Activated T-helper 1 cell treated with anti-CD3 and anti-CD28 coated beads, Interleukin-2, amount 50 U/mL, for 16 hours (primary cell): ENCODE data around the gene ZNRD2.

Experiments used
- DNase-seq, 2 donors: peaks; one replicate each; pipeline ENCODE4 v3.0.0-alpha.2; 2020; ENCODE audit warnings: low read depth in 1 of 2, low spot score in 1 of 2

The ZNRD2 gene

GRCh38 chr11:65572356-65573051, 2.2 kb downstream of the ZNRD2 start, which contains the start of gene FAM89B:
Gene FAM89B, plus strand, starts transcription at chr11:65572538. Its CDS starts 132 bp downstream, at chr11:65572670.
- DNase-seq = peak; percentile 77 to 81

- no peak for DNase-seq
Observed at GRCh38 chr11:65573391-65574079, 3.3 kb downstream of the ZNRD2 start.

- DNase-seq = peak; percentile 48 to 80
Observed at GRCh38 chr11:65574109-65574810, 4.0 kb downstream of the ZNRD2 start.

DNA sequence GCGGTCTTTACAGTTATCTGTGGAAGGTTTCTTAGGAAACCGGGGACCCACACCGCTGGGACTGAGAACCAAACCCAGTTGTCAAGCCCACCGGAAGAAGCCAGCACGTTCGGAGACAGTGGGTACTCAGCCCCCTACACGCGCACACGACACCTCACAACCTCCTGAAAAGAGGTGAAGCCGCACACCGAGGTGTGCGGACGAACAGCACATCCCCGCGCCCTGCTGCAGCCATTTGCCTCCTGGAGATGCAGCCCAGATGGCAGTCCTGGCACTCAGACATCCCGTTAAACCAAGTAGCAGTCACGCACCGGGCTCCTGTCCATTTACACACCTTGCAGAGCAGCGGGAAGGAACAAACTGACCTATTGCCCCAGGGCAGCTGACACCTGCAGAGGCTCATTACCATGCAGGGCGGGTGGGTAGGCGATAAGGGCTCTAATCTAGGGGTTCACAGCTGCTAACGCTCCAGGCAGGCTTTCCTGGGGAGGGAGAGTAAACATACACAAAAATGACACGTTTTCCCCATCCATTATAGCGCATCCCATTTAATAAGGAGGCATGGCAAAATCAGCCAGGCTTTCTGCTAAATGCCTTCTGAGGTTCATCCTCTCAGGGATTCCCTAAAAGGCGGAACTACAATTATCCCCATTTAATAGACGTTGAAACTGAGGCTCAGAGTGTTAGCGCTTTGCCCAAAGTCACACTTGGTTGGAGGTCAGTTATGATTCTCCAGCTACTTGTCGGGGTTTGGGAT, 4.7 kb downstream of the ZNRD2 start:
- DNase-seq = no peak

DNA sequence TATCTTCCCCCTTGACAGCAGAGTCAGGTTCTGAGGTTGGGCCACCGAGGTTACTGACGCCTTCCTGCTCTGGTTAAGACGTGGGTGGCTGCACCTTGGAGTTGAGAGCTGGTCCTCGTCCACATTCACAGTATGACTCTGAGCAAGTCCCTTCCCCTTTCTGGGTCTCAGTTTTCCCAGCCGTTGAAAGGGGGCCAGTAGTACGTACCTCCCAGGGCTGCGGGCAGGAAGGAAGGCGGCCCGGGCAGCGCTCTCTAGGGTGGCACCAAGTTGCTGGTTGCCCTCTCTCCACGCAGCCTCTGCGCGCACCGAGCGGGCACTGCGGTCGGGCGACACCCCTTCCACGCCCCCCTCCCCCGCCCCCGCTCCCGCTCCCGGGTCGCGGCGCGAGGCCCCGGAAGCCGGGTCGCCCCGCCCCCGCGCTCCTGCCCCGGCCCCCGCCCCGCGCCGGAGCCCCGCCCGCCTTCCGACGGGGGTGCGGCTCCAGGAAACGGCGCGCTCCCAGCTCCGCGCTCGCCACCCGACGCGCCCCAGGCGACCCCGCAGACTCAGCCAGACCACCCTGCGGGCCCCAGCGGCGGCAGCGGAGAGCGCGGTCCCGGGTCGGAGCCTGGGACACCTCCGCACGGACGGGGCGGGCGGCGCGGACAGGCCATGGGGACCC, 5.4 kb downstream of the ZNRD2 start, which contains the start of gene EHBP1L1:
Gene EHBP1L1 (plus strand): TSS at position 486 of the 664 bp plus-strand sequence. CDS start 250 bp downstream, outside the sequence.
- DNase-seq = peak; percentile 56 to 68

- no peak for DNase-seq
Observed at GRCh38 chr11:65576232-65576866, 6.1 kb downstream of the ZNRD2 start.

DNA sequence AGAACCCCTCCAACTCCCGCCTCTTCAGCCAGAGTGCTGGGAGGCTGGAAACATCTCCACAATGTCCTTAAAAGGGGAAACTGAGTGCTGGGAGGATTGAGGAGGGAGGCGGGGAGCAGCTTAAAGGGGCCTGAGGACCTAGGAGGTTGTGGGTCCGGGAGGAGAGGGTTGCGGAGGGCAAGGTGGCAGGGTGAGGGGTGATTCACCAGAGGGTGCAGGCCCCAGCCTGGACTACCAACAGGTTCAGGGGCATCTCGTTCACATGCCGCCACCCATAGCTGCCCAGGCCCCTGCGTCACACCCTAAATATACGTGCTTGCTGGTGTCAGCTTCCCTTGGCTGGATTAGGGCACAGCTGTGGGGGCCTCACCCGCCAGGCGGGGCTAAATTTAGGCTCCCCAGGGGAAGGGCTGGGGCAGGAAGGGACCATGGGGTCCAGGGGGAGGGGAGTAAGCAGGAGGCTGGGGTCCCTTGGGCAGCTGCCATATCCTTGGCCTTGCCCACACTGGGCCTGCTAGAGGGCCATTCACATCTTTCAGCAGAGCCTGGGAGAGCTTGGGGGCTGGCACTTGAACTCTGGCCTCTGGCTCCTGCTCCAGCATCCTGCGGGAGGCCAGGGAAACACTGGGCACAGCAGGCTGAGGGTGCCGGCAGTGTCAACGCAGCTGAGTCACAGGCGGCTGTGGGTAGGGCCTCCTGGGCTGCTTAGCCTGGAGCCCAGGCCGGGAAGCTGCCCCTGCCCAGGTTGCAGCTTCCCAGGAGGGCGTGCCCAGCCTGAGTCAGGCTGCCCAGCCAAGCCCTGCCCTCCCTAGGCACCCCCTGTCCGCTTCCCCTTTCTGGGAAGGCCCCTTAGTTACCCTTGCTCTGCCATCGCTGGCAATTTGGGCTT, 6.8 kb downstream of the ZNRD2 start:
- no peak for DNase-seq

GRCh38 chr11:65577756-65578109, 7.5 kb downstream of the ZNRD2 start:
- no peak for DNase-seq

DNA sequence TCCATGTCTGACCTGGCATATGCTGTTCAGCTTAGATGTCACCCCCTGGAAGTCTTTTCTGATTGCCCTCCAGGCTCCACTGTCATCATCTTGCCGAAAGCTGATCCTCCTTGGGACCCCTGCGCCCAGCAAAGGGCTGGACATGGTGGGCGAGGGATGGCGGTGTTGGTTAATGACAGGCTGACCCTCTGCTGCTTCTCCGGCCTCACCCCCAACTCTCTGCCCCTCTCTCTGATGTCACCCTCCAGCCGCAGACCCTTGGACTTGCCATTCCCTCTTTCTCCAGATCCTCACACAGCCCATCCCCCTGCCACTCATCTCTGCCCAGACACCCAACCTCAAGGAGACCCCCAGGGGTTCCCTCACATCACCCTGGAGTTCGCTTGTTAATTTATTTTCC, 7.9 kb downstream of the ZNRD2 start:
- DNase-seq = no peak

DNA sequence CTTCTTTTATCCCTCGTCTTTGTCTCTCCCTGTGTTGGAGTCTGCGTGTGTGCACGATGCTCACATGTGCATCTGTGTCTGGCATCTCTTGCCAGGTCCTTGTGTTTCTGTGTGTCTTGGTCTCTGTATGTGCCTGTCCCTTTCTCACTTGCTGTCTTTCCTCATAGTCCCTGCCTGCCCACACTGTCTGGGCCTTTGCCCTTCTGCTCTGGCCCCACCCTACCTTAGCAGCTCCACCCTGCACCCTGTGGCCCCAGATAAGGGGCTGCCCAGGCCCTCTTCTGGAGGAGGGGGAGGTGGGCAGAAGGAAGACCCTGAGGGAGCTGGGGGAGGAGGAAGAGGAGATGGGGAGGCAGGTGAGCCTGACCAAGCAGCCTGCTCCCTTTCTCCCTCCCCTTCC, 8.4 kb downstream of the ZNRD2 start:
- no peak for DNase-seq

GRCh38 chr11:65579291-65579690, 9.0 kb downstream of the ZNRD2 start:
- no peak for DNase-seq

DNA sequence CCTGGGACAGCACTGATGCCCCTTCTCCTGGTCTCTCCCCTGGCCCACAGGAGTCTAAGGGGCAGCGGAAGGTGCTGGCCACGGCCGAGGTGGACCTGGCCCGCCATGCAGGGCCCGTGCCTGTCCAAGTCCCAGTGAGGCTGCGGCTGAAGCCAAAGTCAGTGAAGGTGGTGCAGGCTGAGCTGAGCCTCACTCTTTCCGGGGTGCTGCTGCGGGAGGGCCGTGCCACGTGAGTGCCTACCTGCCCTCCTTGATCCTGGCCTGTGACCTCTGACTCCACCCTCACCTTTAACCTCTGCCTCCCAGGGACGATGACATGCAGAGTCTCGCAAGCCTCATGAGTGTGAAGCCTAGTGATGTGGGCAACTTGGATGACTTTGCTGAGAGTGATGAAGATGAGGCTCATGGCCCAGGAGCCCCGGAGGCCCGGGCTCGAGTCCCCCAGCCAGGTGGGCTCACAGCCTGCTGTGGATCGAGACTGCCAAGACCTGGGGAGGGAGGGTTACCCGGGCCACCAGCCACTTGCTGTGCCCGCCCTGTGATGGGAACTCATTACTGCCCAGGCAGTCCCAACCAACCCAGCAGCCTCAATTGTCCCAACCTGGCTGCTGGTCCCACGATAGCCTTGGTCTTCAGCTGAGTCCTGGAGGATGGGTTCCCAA, 9.9 kb downstream of the ZNRD2 start:
- DNase-seq = no peak

DNA sequence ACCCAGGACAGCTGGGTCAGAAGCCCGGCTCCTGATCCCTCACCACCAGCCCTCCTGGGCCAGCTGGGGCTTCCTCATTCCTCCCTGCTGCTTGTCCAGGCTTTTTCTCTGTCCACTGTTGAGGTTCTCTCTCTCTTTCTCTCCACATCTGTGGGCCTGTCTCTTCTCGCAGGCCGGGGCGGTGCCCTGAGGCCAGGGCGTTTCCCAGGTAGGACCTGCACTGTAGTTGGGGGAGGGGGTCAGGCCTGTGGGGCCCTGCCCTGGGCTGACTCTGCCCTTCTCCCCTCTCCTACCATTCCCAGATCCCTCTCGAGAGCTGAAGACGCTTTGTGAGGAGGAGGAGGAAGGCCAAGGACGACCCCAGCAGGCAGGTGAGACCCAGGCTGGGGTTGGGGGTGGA, 10.5 kb downstream of the ZNRD2 start:
- DNase-seq = no peak

DNA sequence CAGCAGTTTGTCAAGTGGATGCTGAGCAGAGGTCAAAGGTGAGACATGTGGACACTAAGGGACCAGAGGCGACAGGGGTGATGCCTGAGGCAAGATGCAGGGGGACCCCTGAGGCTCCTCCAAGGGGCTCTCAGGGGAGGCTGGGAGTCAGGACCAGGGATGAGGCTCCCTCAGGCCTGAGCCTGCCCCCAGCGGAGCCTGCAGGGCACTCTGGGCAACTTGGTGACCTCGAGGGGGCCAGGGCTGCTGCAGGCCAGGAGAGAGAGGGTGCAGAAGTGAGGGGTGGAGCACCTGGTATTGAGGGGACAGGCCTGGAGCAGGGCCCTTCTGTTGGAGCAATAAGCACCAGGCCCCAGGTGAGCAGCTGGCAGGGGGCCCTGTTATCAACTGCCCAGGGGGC, 11.7 kb downstream of the ZNRD2 start:
- no peak for DNase-seq

GRCh38 chr11:65583589-65583988, 13.3 kb downstream of the ZNRD2 start:
- no peak for DNase-seq

GRCh38 chr11:65584106-65584505, 13.8 kb downstream of the ZNRD2 start:
- no peak for DNase-seq

- no peak for DNase-seq
Observed at GRCh38 chr11:65584723-65585171, 14.5 kb downstream of the ZNRD2 start.

DNA sequence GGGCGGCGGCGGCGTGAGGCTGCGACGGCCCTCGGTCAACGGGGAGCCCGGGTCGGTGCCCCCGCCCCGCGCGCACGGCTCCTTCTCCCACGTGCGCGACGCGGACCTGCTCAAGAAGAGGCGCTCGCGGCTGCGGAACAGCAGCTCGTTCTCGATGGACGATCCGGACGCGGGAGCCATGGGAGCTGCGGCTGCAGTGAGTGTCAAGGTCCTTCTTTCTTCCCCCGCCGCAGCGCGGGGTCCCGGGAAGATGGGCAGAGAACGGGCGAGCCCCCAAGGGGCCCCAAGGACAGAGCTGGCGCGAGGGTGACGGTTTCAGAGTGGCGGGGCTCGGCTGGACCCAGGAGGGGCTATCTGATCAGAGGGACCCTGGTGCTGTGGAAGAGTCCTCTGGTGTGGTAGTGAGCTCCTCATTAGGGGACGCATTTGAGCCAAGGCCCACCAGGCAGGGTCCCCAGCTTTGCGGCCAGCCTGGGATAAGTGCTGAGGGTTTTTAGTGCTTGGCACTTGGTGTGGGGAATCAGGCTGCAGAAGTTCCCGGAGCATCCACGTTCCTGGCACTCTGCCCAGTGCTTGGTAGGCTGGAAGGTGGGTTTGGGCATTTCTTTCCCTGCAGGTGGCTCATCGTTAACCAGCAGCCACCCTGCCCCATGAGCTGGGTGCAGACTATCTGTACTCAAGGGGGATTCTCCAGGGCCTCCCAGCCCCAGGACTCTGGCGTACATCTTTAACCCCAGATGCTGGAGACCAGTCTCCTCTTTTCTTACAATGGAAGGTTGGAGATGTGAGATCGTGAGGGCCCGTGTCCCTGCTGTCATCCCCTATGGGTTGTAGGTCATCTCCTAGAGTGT, 15.3 kb downstream of the ZNRD2 start:
- DNase-seq = no peak
